ENCODE results near the gene ADAM15.

Gene ADAM15

GRCh38 chr1:155037043-155037442, 14.1 kb upstream of the ADAM15 start:
- WGBS: 95% methylated on average over 3 of the region's 3 CpGs
- H3K27ac ChIP-seq (ENCODE audit: low read depth, low read length): no peak overlapping the region

DNA sequence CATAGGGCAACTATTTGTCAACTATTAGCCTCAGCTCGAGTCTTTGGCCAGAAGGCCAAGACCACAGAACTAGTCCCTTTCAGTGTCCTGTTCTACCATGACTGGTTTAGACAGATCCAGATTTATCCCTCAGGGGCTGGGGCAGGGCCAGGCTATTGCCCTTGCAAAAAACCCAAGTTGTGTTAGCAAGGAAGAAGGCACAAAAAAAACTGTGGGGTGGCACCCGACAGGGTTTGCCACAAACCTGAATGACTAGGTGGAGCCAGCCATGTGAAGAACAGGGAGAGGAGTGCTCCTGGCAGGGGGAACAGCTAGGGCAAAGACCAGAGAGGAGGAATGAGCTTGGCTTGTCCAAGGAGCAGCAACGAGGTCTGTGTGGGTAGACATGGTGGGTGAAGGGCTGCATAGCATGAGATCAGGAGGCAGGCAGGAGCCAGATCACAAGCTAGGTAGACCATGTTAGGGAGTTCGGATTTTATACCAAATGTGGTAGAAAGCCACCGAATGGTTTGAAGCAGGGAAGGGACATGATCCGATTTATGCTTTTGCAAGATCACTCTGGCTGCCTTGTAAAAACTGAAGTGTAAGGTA, 13.2 kb upstream of the ADAM15 start:
- H3K27ac ChIP-seq (ENCODE audit: low read depth, low read length): no peak overlapping the region
- 90% methylated on average over 6 of the region's 6 CpGs for whole genome bisulfite sequencing
- no peak overlapping the region for H3K4me3 ChIP-seq (ENCODE audit: low read length)
- no peak overlapping the region for H3K9ac ChIP-seq (ENCODE audit: low read depth, low read length)
- H3K4me1 ChIP-seq (ENCODE audit: insufficient read depth, low read length): peaks cover 3% of the 10 kb centered on the region; the same call in 1 of the 2 replicates
- no peaks in the 10 kb centered on the region for H3K27me3 ChIP-seq (ENCODE audit: insufficient read depth, low read length)
- H3K36me3 ChIP-seq (ENCODE audit: insufficient read depth, low read length): no peaks in the 10 kb centered on the region
- H3K9me3 ChIP-seq (ENCODE audit: insufficient read depth, low read depth, low read length): no peaks in the 10 kb centered on the region

More at GRCh38 chr1:155037043-155037442, 14.1 kb upstream of the ADAM15 start:
- no peak overlapping the region for H3K4me3 ChIP-seq (ENCODE audit: low read length)
- H3K9ac ChIP-seq (ENCODE audit: low read depth, low read length): no peak overlapping the region
- no peaks in the 10 kb centered on the region for H3K36me3 ChIP-seq (ENCODE audit: insufficient read depth, low read length)
- H3K9me3 ChIP-seq (ENCODE audit: insufficient read depth, low read depth, low read length): no peaks in the 10 kb centered on the region
- H3K4me1 ChIP-seq (ENCODE audit: insufficient read depth, low read length): peaks cover 3% of the 10 kb centered on the region; the same call in 1 of the 2 replicates
- no peaks in the 10 kb centered on the region for H3K27me3 ChIP-seq (ENCODE audit: insufficient read depth, low read length)

GRCh38 chr1:155038602-155039307, 12.4 kb upstream of the ADAM15 start:
- no peak overlapping the region for H3K9ac ChIP-seq (ENCODE audit: low read depth, low read length)
- no peaks in the 10 kb centered on the region for H3K27me3 ChIP-seq (ENCODE audit: insufficient read depth, low read length)
- H3K9me3 ChIP-seq (ENCODE audit: insufficient read depth, low read depth, low read length): no peaks in the 10 kb centered on the region
- peaks cover 3% of the 10 kb centered on the region; the same call in 1 of the 2 replicates for H3K4me1 ChIP-seq (ENCODE audit: insufficient read depth, low read length)
- WGBS: 71% methylated on average over 8 of the region's 8 CpGs
- no peak overlapping the region for H3K4me3 ChIP-seq (ENCODE audit: low read length)
- no peaks in the 10 kb centered on the region for H3K36me3 ChIP-seq (ENCODE audit: insufficient read depth, low read length)
- H3K27ac ChIP-seq (ENCODE audit: low read depth, low read length): no peak overlapping the region

- Histone ChIP-seq H3K27ac (ENCODE audit: low read depth, low read length) (no peak overlapping the region), H3K9me3 (ENCODE audit: insufficient read depth, low read depth, low read length) (no peaks in the 10 kb centered on the region), H3K4me1 (ENCODE audit: insufficient read depth, low read length) (peaks cover 3% of the 10 kb centered on the region; the same call in 1 of the 2 replicates), H3K9ac (ENCODE audit: low read depth, low read length) (no peak overlapping the region), H3K4me3 (ENCODE audit: low read length) (no peak overlapping the region), H3K36me3 (ENCODE audit: insufficient read depth, low read length) (no peaks in the 10 kb centered on the region), H3K27me3 (ENCODE audit: insufficient read depth, low read length) (no peaks in the 10 kb centered on the region)
- 87% methylated on average over 4 of the region's 4 CpGs for WGBS
These were observed 11.8 kb upstream of the ADAM15 start for GRCh38 chr1:155039308-155039669.

GRCh38 chr1:155040358-155041093, 10.6 kb upstream of the ADAM15 start:
- H3K9me3 ChIP-seq (ENCODE audit: insufficient read depth, low read depth, low read length): no peaks in the 10 kb centered on the region
- WGBS: 94% methylated on average over 14 of the region's 14 CpGs
- no peak overlapping the region for H3K4me3 ChIP-seq (ENCODE audit: low read length)
- H3K4me1 ChIP-seq (ENCODE audit: insufficient read depth, low read length): peaks cover 10% of the 10 kb centered on the region; the same call in 1 of the 2 replicates
- H3K27ac ChIP-seq (ENCODE audit: low read depth, low read length): no peak overlapping the region
- no peaks in the 10 kb centered on the region for H3K27me3 ChIP-seq (ENCODE audit: insufficient read depth, low read length)
- no peak overlapping the region for H3K9ac ChIP-seq (ENCODE audit: low read depth, low read length)
- H3K36me3 ChIP-seq (ENCODE audit: insufficient read depth, low read length): no peaks in the 10 kb centered on the region

DNA sequence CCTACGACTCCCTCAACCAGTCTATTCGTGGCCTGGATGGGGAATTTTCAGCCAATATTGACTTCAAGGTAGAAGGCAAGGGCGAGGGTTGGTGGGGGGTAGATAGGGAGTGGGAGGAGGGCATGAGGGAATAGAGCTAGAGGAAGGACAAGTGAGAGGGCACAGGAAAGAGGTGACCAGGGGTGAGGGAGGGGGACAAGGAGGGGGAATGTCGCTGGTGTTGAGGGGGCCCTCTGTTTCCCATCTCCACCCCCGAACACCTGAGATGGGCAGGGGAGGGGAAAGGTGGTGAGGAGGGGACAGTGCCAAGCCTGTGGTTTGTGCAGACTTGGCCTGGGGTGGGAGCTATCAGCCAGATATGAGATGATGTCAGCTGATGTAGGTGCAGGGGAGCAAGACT, 8.3 kb upstream of the ADAM15 start:
- WGBS: 92% methylated on average over 5 of the region's 5 CpGs
- H3K27me3 ChIP-seq (ENCODE audit: insufficient read depth, low read length): no peaks in the 10 kb centered on the region
- no peak overlapping the region for H3K9ac ChIP-seq (ENCODE audit: low read depth, low read length)
- H3K36me3 ChIP-seq (ENCODE audit: insufficient read depth, low read length): no peaks in the 10 kb centered on the region
- peaks cover 10% of the 10 kb centered on the region; the same call in 1 of the 2 replicates for H3K4me1 ChIP-seq (ENCODE audit: insufficient read depth, low read length)
- no peak overlapping the region for H3K27ac ChIP-seq (ENCODE audit: low read depth, low read length)
- H3K9me3 ChIP-seq (ENCODE audit: insufficient read depth, low read depth, low read length): no peaks in the 10 kb centered on the region
- no peak overlapping the region for H3K4me3 ChIP-seq (ENCODE audit: low read length)

GRCh38 chr1:155043301-155043702, 7.8 kb upstream of the ADAM15 start:
- Histone ChIP-seq H3K4me1 (ENCODE audit: insufficient read depth, low read length) (peaks cover 10% of the 10 kb centered on the region; the same call in 1 of the 2 replicates), H3K4me3 (ENCODE audit: low read length) (no peak overlapping the region), H3K27me3 (ENCODE audit: insufficient read depth, low read length) (no peaks in the 10 kb centered on the region), H3K9ac (ENCODE audit: low read depth, low read length) (no peak overlapping the region), H3K27ac (ENCODE audit: low read depth, low read length) (no peak overlapping the region), H3K36me3 (ENCODE audit: insufficient read depth, low read length) (no peaks in the 10 kb centered on the region), H3K9me3 (ENCODE audit: insufficient read depth, low read depth, low read length) (no peaks in the 10 kb centered on the region)
- WGBS: 83% methylated on average over 12 of the region's 12 CpGs

- H3K36me3 ChIP-seq (ENCODE audit: insufficient read depth, low read length): no peaks in the 10 kb centered on the region
- no peak overlapping the region for H3K27ac ChIP-seq (ENCODE audit: low read depth, low read length)
- no peaks in the 10 kb centered on the region for H3K27me3 ChIP-seq (ENCODE audit: insufficient read depth, low read length)
- no peak overlapping the region for H3K9ac ChIP-seq (ENCODE audit: low read depth, low read length)
- peaks cover 8% of the 10 kb centered on the region; the same call in 1 of the 2 replicates for H3K4me1 ChIP-seq (ENCODE audit: insufficient read depth, low read length)
- H3K4me3 ChIP-seq (ENCODE audit: low read length): no peak overlapping the region
- H3K9me3 ChIP-seq (ENCODE audit: insufficient read depth, low read depth, low read length): no peaks in the 10 kb centered on the region
- 93% methylated on average over 3 of the region's 3 CpGs for WGBS
These were observed 7.3 kb upstream of the ADAM15 start for GRCh38 chr1:155043793-155044192.

DNA sequence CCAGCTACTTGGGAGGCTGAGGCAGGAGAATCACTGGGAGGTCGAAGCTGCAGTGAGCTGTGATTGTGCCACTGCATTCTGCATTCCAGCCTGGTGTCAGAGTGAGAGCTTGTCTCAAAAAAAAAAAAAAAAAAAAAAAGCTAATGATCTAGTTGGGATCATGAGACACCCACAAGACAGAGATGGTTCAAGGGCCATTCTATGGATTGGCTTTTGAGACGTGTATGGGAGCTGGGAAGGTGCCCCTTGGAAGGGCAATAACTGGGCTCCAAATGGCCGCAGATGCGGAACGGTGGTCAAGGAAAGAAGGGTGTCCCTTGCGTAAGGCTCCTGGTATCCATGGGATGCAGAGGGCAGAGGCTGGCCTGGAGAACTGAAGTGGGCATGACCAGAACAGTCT, 6.8 kb upstream of the ADAM15 start:
- 94% methylated on average over 6 of the region's 6 CpGs for WGBS

DNA sequence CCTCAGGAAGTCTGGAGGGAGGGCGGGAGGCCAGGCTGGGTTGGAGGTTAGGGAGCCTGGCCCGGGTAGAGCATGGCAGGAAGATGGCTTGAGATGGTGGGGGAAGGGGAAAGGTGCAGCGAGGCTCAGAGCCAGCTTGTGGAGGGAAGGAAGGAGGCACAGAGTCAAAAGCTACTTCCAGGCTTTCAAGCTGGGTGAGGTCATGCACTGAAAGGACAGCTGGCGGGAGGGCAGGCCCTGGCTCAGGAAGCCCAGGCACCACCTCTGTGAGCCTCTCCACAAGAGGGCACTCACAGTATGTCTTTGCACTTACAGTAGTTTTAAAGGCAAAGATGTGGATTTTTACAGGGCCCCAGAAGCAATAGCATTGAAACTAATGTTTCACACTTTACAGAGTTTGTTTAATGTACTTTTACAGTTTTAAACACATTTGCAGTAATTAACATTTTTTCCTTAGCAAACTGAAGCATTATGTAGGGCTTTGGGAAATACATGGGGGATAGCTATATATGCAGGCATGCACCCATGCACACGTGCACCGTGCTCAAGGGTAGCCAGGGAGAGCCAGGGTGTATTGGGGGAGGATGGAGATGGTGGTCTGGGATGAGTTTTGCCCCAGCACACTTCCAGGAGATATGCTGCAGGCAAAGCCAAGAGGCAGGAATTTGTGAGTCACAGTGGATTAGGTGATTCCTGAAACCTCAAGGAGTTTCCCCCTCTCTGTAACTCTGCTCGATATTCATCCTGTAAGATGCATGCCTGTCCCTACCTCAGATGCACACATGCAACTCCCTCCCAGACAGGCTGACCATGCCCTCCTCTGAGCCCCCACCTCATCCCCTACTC, 6.1 kb upstream of the ADAM15 start:
- Histone ChIP-seq H3K9ac (ENCODE audit: low read depth, low read length) (no peak overlapping the region), H3K4me3 (ENCODE audit: low read length) (no peak overlapping the region), H3K27me3 (ENCODE audit: insufficient read depth, low read length) (peaks cover 2% of the 10 kb centered on the region; the same call in 1 of the 2 replicates), H3K36me3 (ENCODE audit: insufficient read depth, low read length) (no peaks in the 10 kb centered on the region), H3K9me3 (ENCODE audit: insufficient read depth, low read depth, low read length) (no peaks in the 10 kb centered on the region), H3K4me1 (ENCODE audit: insufficient read depth, low read length) (peaks cover 11% of the 10 kb centered on the region), H3K27ac (ENCODE audit: low read depth, low read length) (no peak overlapping the region)
- 60% methylated on average over 7 of the region's 7 CpGs for WGBS

More for the DNA sequence above, 6.8 kb upstream of the ADAM15 start:
- no peak overlapping the region for H3K9ac ChIP-seq (ENCODE audit: low read depth, low read length)
- H3K27ac ChIP-seq (ENCODE audit: low read depth, low read length): no peak overlapping the region
- no peaks in the 10 kb centered on the region for H3K36me3 ChIP-seq (ENCODE audit: insufficient read depth, low read length)
- H3K4me1 ChIP-seq (ENCODE audit: insufficient read depth, low read length): peaks cover 8% of the 10 kb centered on the region; the same call in 1 of the 2 replicates
- H3K4me3 ChIP-seq (ENCODE audit: low read length): no peak overlapping the region
- no peaks in the 10 kb centered on the region for H3K9me3 ChIP-seq (ENCODE audit: insufficient read depth, low read depth, low read length)
- H3K27me3 ChIP-seq (ENCODE audit: insufficient read depth, low read length): no peaks in the 10 kb centered on the region
